NCI-H1694 (cell line): ENCODE results near the gene PIPOX.

ENCODE experiments used
- DNase-seq: peaks from one replicate; lab custom pipeline; 2025; lab: John Stamatoyannopoulos, UW

PIPOX gene

GRCh38 chr17:29019475-29020181, 23.3 kb upstream of the PIPOX start:
- no peak for DNase-seq

- DNase-seq, result no peak
Measured at GRCh38 chr17:29020576-29020975, 22.4 kb upstream of the PIPOX start.

GRCh38 chr17:29021226-29021625, 21.7 kb upstream of the PIPOX start:
- DNase-seq, result no peak

GRCh38 chr17:29022074-29022473, 20.9 kb upstream of the PIPOX start:
- DNase-seq, result peak; percentile 56

GRCh38 chr17:29024316-29024952, 18.5 kb upstream of the PIPOX start:
- no peak for DNase-seq

- no peak for DNase-seq
Measured at GRCh38 chr17:29031488-29031887, 11.5 kb upstream of the PIPOX start.

- no peak for DNase-seq
Measured at GRCh38 chr17:29032013-29032856, 10.7 kb upstream of the PIPOX start.

- no peak for DNase-seq
Measured at GRCh38 chr17:29032857-29033197, 10.1 kb upstream of the PIPOX start.

GRCh38 chr17:29034510-29034909, 8.4 kb upstream of the PIPOX start:
- DNase-seq, result no peak

GRCh38 chr17:29036584-29036983, 6.4 kb upstream of the PIPOX start:
- DNase-seq, result no peak

GRCh38 chr17:29037739-29038084, 5.2 kb upstream of the PIPOX start:
- peak; percentile 34 for DNase-seq

- no peak for DNase-seq
Measured at GRCh38 chr17:29038085-29038795, 4.7 kb upstream of the PIPOX start.

GRCh38 chr17:29039764-29040598, 3.0 kb upstream of the PIPOX start:
- DNase-seq, result no peak

- DNase-seq, result no peak
Measured at GRCh38 chr17:29041091-29041490, 1.9 kb upstream of the PIPOX start.

GRCh38 chr17:29041571-29041970, 1.4 kb upstream of the PIPOX start:
- no peak for DNase-seq

GRCh38 chr17:29042026-29042678, 789 bp upstream of the PIPOX start:
- no peak for DNase-seq

GRCh38 chr17:29043539-29044145, 701 bp downstream of the PIPOX start:
- DNase-seq, result no peak

- DNase-seq, result no peak
Measured at GRCh38 chr17:29045026-29045425, 2.1 kb downstream of the PIPOX start.

- no peak for DNase-seq
Measured at GRCh38 chr17:29045734-29046472, 3.0 kb downstream of the PIPOX start.

- DNase-seq, result no peak
Measured at GRCh38 chr17:29046473-29046839, 3.5 kb downstream of the PIPOX start.
